Uterus (tissue), 4 donors: ENCODE data around the gene SBF2. TPM values are rescaled to one million over a fixed set of nuclear protein-coding genes. Genes with fewer than 3 reads are reported as not detected.
"Not testable (repeated sequence)": the region's sequence is repeated elsewhere in the genome, so short reads cannot be mapped to it uniquely, and the experiment has no call there.

Experiments used
- DNase-seq, 2 donors: peaks; one replicate each; pipeline ENCODE4 v3.0.0-alpha.2; 2019 to 2020
- H3K27ac ChIP-seq, 2 donors: fragments of 200-600 bp; sonication (generic); 1 replicate in 1 of 2; 2 replicates in 1 of 2; pipeline ENCODE4 v1.5.1; 2016 to 2018
- H3K27me3 ChIP-seq, 2 donors: fragments of 200-600 bp; sonication (generic); one replicate each; pipeline ENCODE4 v1.5.1; 2018 to 2019; ENCODE audit warnings: control low read depth in 1 of 2
- H3K36me3 ChIP-seq, 2 donors: fragments of 200-600 bp; sonication (generic); one replicate each; pipeline ENCODE4 v1.5.1; 2019; ENCODE audit warnings: control low read depth in 1 of 2
- H3K4me1 ChIP-seq, 2 donors: fragments of 200-600 bp; sonication (generic); one replicate each; pipeline ENCODE4 v1.5.1; 2018 to 2019; ENCODE audit warnings: control low read depth in 1 of 2
- H3K4me3 ChIP-seq, 2 donors: fragments of 200-600 bp; sonication (generic); 1 replicate in 1 of 2; 2 replicates in 1 of 2; pipeline ENCODE4 v1.5.1; 2018 to 2019; ENCODE audit warnings: mild to moderate bottlenecking in 1 of 2
- H3K9me3 ChIP-seq, 2 donors: fragments of 200-600 bp; sonication (generic); one replicate each; pipeline ENCODE4 v1.5.1; 2019; ENCODE audit warnings: control low read depth in 1 of 2
- CTCF ChIP-seq, 4 experiments: fragments of 200-600 bp in 2 of 4; fragments of 450-650 bp in 2 of 4; sonication (generic) in 2 of 4; IDR thresholded peaks; one replicate each; pipeline ENCODE4 v1.5.1; 2016 to 2019; ENCODE audit warnings: antibody characterized with exemption in 4 of 4, mild to moderate bottlenecking in 2 of 4, moderate library complexity in 1 of 4
- POLR2A ChIP-seq, 2 donors: fragments of 450-650 bp; IDR thresholded peaks; one replicate each; pipeline ENCODE4 v1.6.1; 2016; ENCODE audit warnings: antibody characterized with exemption in 2 of 2, mild to moderate bottlenecking in 1 of 2, moderate library complexity in 1 of 2
- intact Hi-C: fragments of 100-400 bp; cut with DNase I; formaldehyde crosslinking; loops from one replicate; pipeline ENCODE4 v1.15.1; 2023; ENCODE audit warnings: low total_unique reads
- total RNA-seq, 4 donors: library from RNA; depleted of rRNA in 3 of 4; stranded (reverse); fragments of >200 nt in 3 of 4; gene quantifications; one replicate each; pipeline versions ENCODE4 v1.1.0 to v1.2.4, GENCODE V29; 2014 to 2023
- donor health status: DM: yes; HTN: yes; CAD: no.

SBF2 gene
- total RNA-seq, 4 donors from 2014 or later, result 45.0 to 202 (median 98.0) TPM

- no peak for DNase-seq
- Histone ChIP-seq H3K9me3 (no peaks in the 10 kb centered on the region), H3K4me1 (no peaks in the 10 kb centered on the region), H3K4me3 (no peak overlapping the region), H3K27ac (no peak overlapping the region), H3K27me3 (no peaks in the 10 kb centered on the region), H3K36me3 (peaks cover 0 to 2% of the 10 kb centered on the region in 2 donors)
- TF ChIP-seq CTCF (IDR thresholded peaks at IDR 0.05) (no peak), POLR2A (IDR thresholded peaks at IDR 0.05) (no peak)
- intact Hi-C loops, result no loop called here
Measured at GRCh38 chr11:10255388-10256125, 38.5 kb downstream of the SBF2 start.

- DNase-seq, H3K27me3 ChIP-seq, H3K36me3 ChIP-seq, H3K27ac ChIP-seq, H3K4me1 ChIP-seq, intact Hi-C loops, H3K4me3 ChIP-seq, H3K9me3 ChIP-seq: not testable (repeated sequence)
Measured at GRCh38 chr11:10249448-10250131, 44.4 kb downstream of the SBF2 start.

GRCh38 chr11:10247011-10247410 lies 47.0 kb downstream of the SBF2 start:
- no peaks in the 10 kb centered on the region for H3K27me3 ChIP-seq
- H3K4me1 ChIP-seq, result peaks cover 0 to 9% of the 10 kb centered on the region in 2 donors
- no peak for DNase-seq
- intact Hi-C loops, result no loop called here
- no peak overlapping the region for H3K4me3 ChIP-seq
- no peaks in the 10 kb centered on the region for H3K36me3 ChIP-seq
- no peaks in the 10 kb centered on the region for H3K9me3 ChIP-seq
- TF ChIP-seq POLR2A (IDR thresholded peaks at IDR 0.05) (no peak), CTCF (IDR thresholded peaks at IDR 0.05) (no peak)
- H3K27ac ChIP-seq, result no peak overlapping the region

GRCh38 chr11:10243896-10244575 lies 50.0 kb downstream of the SBF2 start:
- Histone ChIP-seq H3K27ac (no peak overlapping the region), H3K27me3 (no peaks in the 10 kb centered on the region), H3K4me3 (no peak overlapping the region), H3K9me3 (no peaks in the 10 kb centered on the region), H3K36me3 (no peaks in the 10 kb centered on the region), H3K4me1 (peaks cover 0 to 9% of the 10 kb centered on the region in 2 donors)
- DNase-seq, result no peak
- intact Hi-C loops, result no loop called here
- TF ChIP-seq CTCF (IDR thresholded peaks at IDR 0.05) (no peak), POLR2A (IDR thresholded peaks at IDR 0.05) (no peak)

GRCh38 chr11:10236840-10237239 lies 57.2 kb downstream of the SBF2 start:
- Histone ChIP-seq H3K27ac (no peak overlapping the region), H3K9me3 (no peaks in the 10 kb centered on the region), H3K4me1 (no peaks in the 10 kb centered on the region), H3K27me3 (no peaks in the 10 kb centered on the region), H3K4me3 (no peak overlapping the region), H3K36me3 (no peaks in the 10 kb centered on the region)
- TF ChIP-seq CTCF (IDR thresholded peaks at IDR 0.05) (no peak), POLR2A (IDR thresholded peaks at IDR 0.05) (no peak)
- no peak for DNase-seq
- intact Hi-C loops, result no loop called here
